Measurements from ENCODE around the gene NR1H2.

GRCh38 chr19:50362656-50363424, 13.4 kb upstream of the NR1H2 start:
- TF ChIP-seq CTCF (IDR thresholded peaks at IDR 0.05; ENCODE audit: low read depth, low read length) (no peak), EZH2phosphoT487 (IDR thresholded peaks at IDR 0.05; ENCODE audit: low read depth) (no peak)
